Panc1 (cell line): Measurements from ENCODE around the gene KCNJ11. TPM values are rescaled to one million over a fixed set of nuclear protein-coding genes. Genes with fewer than 3 reads are reported as not detected.

Source experiments
- ATAC-seq: fragments of 200-7000 bp; cut with Tn5 transposase; 2 replicates; pipeline ENCODE4 v1.9.1; 2020; ENCODE audit warnings: mild to moderate bottlenecking, moderate library complexity
- BruUV-seq: library from RNA; stranded (reverse); fragments of 400-500 nt; replicated peaks from 2 replicates; lab custom pipeline; 2021; lab: Mats Ljungman, UMichigan
- CTCF ChIA-PET: fragments of 300-600 bp; sonication (Branson Sonifier 250); formaldehyde crosslinking; loops from one replicate; lab custom pipeline; 2022; ENCODE audit warnings: antibody characterized with exemption; lab: Charles Lee
- POLR2A ChIA-PET: fragments of 300-600 bp; sonication (Branson Sonifier 250); formaldehyde crosslinking; loops from one replicate; lab custom pipeline; 2022; ENCODE audit warnings: antibody characterized with exemption; lab: Charles Lee
- DNase-seq: peaks from one replicate; pipeline ENCODE4 v3.0.0-alpha.2; 2010; ENCODE audit warnings: low read depth, low spot score
- H3K27ac ChIP-seq: 2 replicates; pipeline ENCODE4 v1.5.1; 2011; ENCODE audit warnings: mild to moderate bottlenecking, low read length, inconsistent platforms
- H3K27me3 ChIP-seq: fragments of 200-500 bp; sonication (Bioruptor generic); 2 replicates; pipeline ENCODE4 v1.6.0; 2014; ENCODE audit warnings: low read length, inconsistent platforms; ENCODE audit not compliant: control insufficient read depth, insufficient read depth
- H3K36me3 ChIP-seq: fragments of 200-500 bp; sonication (Bioruptor generic); 2 replicates; pipeline ENCODE4 v1.5.1; 2014; ENCODE audit warnings: inconsistent platforms, mild to moderate bottlenecking, low read length, moderate library complexity; ENCODE audit not compliant: control insufficient read depth, insufficient read depth
- H3K4me1 ChIP-seq: 2 replicates; pipeline ENCODE4 v1.5.1; 2011; ENCODE audit warnings: inconsistent platforms, mild to moderate bottlenecking, low read length, moderate library complexity; ENCODE audit not compliant: control insufficient read depth, insufficient read depth
- H3K4me3 ChIP-seq, 2 experiments: 2 replicates each; pipeline ENCODE4 v1.5.1; 2011 to 2012; ENCODE audit warnings: low read depth in 2 of 2, low read length in 2 of 2, mild to moderate bottlenecking in 2 of 2, inconsistent platforms in 1 of 2, moderate library complexity in 1 of 2
- H3K9me3 ChIP-seq: fragments of 200-500 bp; sonication (Bioruptor generic); 2 replicates; pipeline ENCODE4 v1.5.1; 2014; ENCODE audit warnings: low read depth, mild to moderate bottlenecking, inconsistent platforms, low read length, moderate library complexity; ENCODE audit not compliant: control insufficient read depth, insufficient read depth
- CTCF ChIP-seq: fragments of 450-650 bp; IDR thresholded peaks from 2 replicates; pipeline ENCODE4 v1.5.1; 2017; ENCODE audit warnings: mild to moderate bottlenecking
- POLR2AphosphoS5 ChIP-seq: IDR thresholded peaks from 2 replicates; pipeline ENCODE4 v1.6.1; 2012; ENCODE audit warnings: mild to moderate bottlenecking, low read depth, low read length, moderate library complexity
- REST ChIP-seq, 2 experiments: IDR thresholded peaks; 2 replicates each; pipeline ENCODE4 v1.6.1; 2011 to 2012; ENCODE audit warnings: low read depth in 2 of 2, control low read depth in 1 of 2, low read length in 1 of 2, mild to moderate bottlenecking in 1 of 2, moderate library complexity in 1 of 2; ENCODE audit not compliant: insufficient read depth in 1 of 2
- SIN3A ChIP-seq: IDR thresholded peaks from 2 replicates; pipeline ENCODE4 v1.6.1; 2012; ENCODE audit warnings: low read depth, mild to moderate bottlenecking, low read length, moderate library complexity, borderline replicate concordance; ENCODE audit not compliant: insufficient read depth
- TCF7L2 ChIP-seq: IDR thresholded peaks from 2 replicates; pipeline ENCODE4 v1.6.1; 2011; ENCODE audit warnings: mild to moderate bottlenecking, low read depth, low read length, inconsistent platforms
- in situ Hi-C: cut with HindIII; loops from 2 replicates; pipeline ENCODE4 v1.10.0; 2016; ENCODE audit warnings: low sequenced_read_pairs, low pct_unique_long_range_greater_than_20kb
- intact Hi-C: fragments of 100-400 bp; cut with micrococcal nuclease; formaldehyde crosslinking; loops from one replicate; pipeline ENCODE4 v1.10.0; 2022; ENCODE audit not compliant: unreplicated experiment
- total RNA-seq: library from RNA; stranded (reverse); gene quantifications from one replicate; pipeline ENCODE4 v1.2.1, GENCODE V29; 2021; ENCODE audit not compliant: unreplicated experiment

The KCNJ11 gene
- total RNA-seq, 1 experiment from 2014 or later = 0.67 TPM

DNA sequence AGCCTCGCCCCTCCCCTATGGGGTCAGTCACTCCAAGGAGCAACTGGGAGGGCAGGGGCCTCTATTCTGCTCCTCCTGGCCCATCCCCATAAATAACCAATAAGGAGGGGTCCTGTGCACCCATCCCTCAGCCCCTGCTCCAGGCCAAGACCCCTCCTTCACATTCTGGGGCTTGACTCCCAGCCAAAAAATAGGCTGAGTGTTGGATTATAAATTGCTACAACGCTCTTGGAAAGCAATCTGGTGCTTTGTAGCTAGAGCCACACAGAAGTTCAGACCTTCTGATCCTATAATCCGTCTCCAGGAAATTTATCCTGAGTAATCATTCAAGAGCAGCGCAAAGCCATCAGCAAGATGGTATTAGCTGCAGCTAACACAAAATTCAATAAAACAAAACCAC lies 45.6 kb upstream of the KCNJ11 start:
- intact Hi-C loops = no loop called here
- in situ Hi-C loops = no loop called here

GRCh38 chr11:17432002-17432401 lies 43.5 kb upstream of the KCNJ11 start:
- TF ChIP-seq SIN3A (no peak), POLR2AphosphoS5 (no peak)
- Histone ChIP-seq H3K4me1 (no peaks in the 10 kb centered on the region), H3K36me3 (no peaks in the 10 kb centered on the region), H3K4me3 (no peak overlapping the region), H3K27me3 (no peaks in the 10 kb centered on the region), H3K9me3 (no peaks in the 10 kb centered on the region), H3K27ac (no peak overlapping the region)
- in situ Hi-C loops (no loop called here), intact Hi-C loops (no loop called here)
- ATAC-seq = no peak; the same call in 1 of the 2 replicates
- BruUV-seq = no TSS peak
- DNase-seq = no peak
- POLR2A ChIA-PET = no interaction called here
- CTCF ChIA-PET = interaction anchor here (0.6 kb wide), 1 partner anchor 83 kb away, joined by 5 read pairs; no protein-coding TSS in a partner anchor

More for the DNA sequence above, 45.6 kb upstream of the KCNJ11 start:
- H3K27ac ChIP-seq = no peak overlapping the region
- no peak for ATAC-seq
- no peaks in the 10 kb centered on the region for H3K27me3 ChIP-seq
- no peak for TF ChIP-seq POLR2AphosphoS5
- no peak for TF ChIP-seq CTCF
- TF ChIP-seq SIN3A = no peak
- no peak for TF ChIP-seq REST (IDR thresholded peaks at IDR 0.05; ENCODE audit: insufficient read depth in 1 of 2, low read depth in 2 of 2, low read length in 1 of 2)
- no peak for TF ChIP-seq TCF7L2
- H3K4me3 ChIP-seq = no peak overlapping the region
- DNase-seq = no peak
- H3K9me3 ChIP-seq = no peaks in the 10 kb centered on the region
- ChIA-PET CTCF (interaction anchor here (0.6 kb wide), 1 partner anchor 1988 kb away, joined by 3 read pairs; no protein-coding TSS in a partner anchor), POLR2A (no interaction called here)
- no peaks in the 10 kb centered on the region for H3K36me3 ChIP-seq
- H3K4me1 ChIP-seq = peaks cover under 1% of the 10 kb centered on the region; the same call in 1 of the 2 replicates
- BruUV-seq = no TSS peak

- intact Hi-C loops = no loop called here
- no peaks in the 10 kb centered on the region for H3K4me1 ChIP-seq
- POLR2A ChIA-PET = no interaction called here
Measured at GRCh38 chr11:17431139-17431538, 42.7 kb upstream of the KCNJ11 start.

More at GRCh38 chr11:17431139-17431538, 42.7 kb upstream of the KCNJ11 start:
- CTCF ChIA-PET = no interaction called here
- Histone ChIP-seq H3K9me3 (no peaks in the 10 kb centered on the region), H3K4me3 (no peak overlapping the region), H3K27ac (no peak overlapping the region), H3K36me3 (no peaks in the 10 kb centered on the region), H3K27me3 (0 out of 2 replicates have a peak, but pooled peaks cover 2% of the 10 kb centered on the region)
- no peak for TF ChIP-seq REST (IDR thresholded peaks at IDR 0.05; ENCODE audit: insufficient read depth in 1 of 2, low read depth in 2 of 2, low read length in 1 of 2)
- TF ChIP-seq TCF7L2 = no peak
- no peak for TF ChIP-seq CTCF
- TF ChIP-seq SIN3A = no peak
- TF ChIP-seq POLR2AphosphoS5 = no peak
- no peak for ATAC-seq
- DNase-seq = no peak
- no TSS peak for BruUV-seq
- in situ Hi-C loops = no loop called here
